HepG2 (cell line): ENCODE measurements around the gene POMT2. TPM values are rescaled to one million over a fixed set of nuclear protein-coding genes. Genes with fewer than 3 reads are reported as not detected.

Experiments used
- ATAC-seq: fragments of 200-7000 bp; cut with Tn5 transposase; 3 replicates; pipeline ENCODE4 v1.9.1; 2020; ENCODE audit warnings: mild to moderate bottlenecking, moderate library complexity
- BruUV-seq: library from RNA; stranded (reverse); fragments of 400-500 nt; replicated peaks from 2 replicates; lab custom pipeline; 2021; lab: Mats Ljungman, UMichigan
- CTCF ChIA-PET: fragments of 300-600 bp; formaldehyde crosslinking; extraction: SDS; loops from one replicate; lab custom pipeline; 2021; ENCODE audit warnings: low total read pairs, inconsistent platforms, low intra/inter-chr PET ratio; lab: Yijun Ruan, JAX
- POLR2A ChIA-PET: fragments of 350-600 bp; sonication (Branson Sonifier 250); formaldehyde crosslinking; loops from one replicate; lab custom pipeline; 2020; ENCODE audit warnings: antibody characterized with exemption, inconsistent platforms; lab: Yijun Ruan, JAX
- DNase-seq: peaks from one replicate; pipeline ENCODE4 v3.0.0-alpha.2; 2015; ENCODE audit warnings: low spot score
- FAIRE-seq: peaks from 3 replicates; lab custom pipeline; 2011; peaks lifted over from hg19 to GRCh38; lab: Jason Lieb, UNC
- H2AFZ ChIP-seq: one replicate; pipeline ENCODE4 v1.6.1; 2011; ENCODE audit warnings: low read length, inconsistent platforms
- H3K27ac ChIP-seq: fragments of 300-600 bp; 3 replicates; pipeline ENCODE4 v1.8.0; 2011; ENCODE audit warnings: mixed run types, mild to moderate bottlenecking, mixed read lengths, low read length, inconsistent platforms; ENCODE audit not compliant: insufficient read depth; ENCODE audit errors: extremely low read length
- H3K27me3 ChIP-seq, 2 experiments: fragments of 200-600 bp in 1 of 2; 2 replicates in 1 of 2; 3 replicates in 1 of 2; pipeline versions ENCODE4 v1.6.0 to v1.8.0; 2011; ENCODE audit warnings: low read length in 2 of 2, mild to moderate bottlenecking in 2 of 2, moderate library complexity in 2 of 2, inconsistent platforms in 1 of 2; ENCODE audit not compliant: insufficient read depth in 2 of 2, control insufficient read depth in 1 of 2
- H3K36me3 ChIP-seq, 2 experiments: fragments of 200-600 bp in 1 of 2; replicated peaks in 1 of 2; 2 replicates in 1 of 2; 3 replicates in 1 of 2; pipeline versions ENCODE4 v1.5.1 to v1.8.0; 2011; ENCODE audit warnings: low read length in 2 of 2, inconsistent platforms in 1 of 2; ENCODE audit not compliant: insufficient read depth in 2 of 2, control insufficient read depth in 1 of 2
- H3K4me1 ChIP-seq: 2 replicates; pipeline ENCODE4 v1.5.1; 2012; ENCODE audit warnings: low read length, inconsistent platforms; ENCODE audit not compliant: insufficient read depth
- H3K4me2 ChIP-seq: 2 replicates; pipeline ENCODE4 v1.6.0; 2011; ENCODE audit warnings: low read depth, low read length, inconsistent platforms
- H3K4me3 ChIP-seq, 3 experiments: fragments of 200-600 bp in 1 of 3; sonication (generic), shearing (Covaris generic) in 1 of 3; replicated peaks in 1 of 3; 2 replicates each; pipeline ENCODE4 v1.5.1; 2011 to 2016; ENCODE audit warnings: low read length in 3 of 3, inconsistent platforms in 2 of 3, low read depth in 2 of 3, mild to moderate bottlenecking in 2 of 3, control low read depth in 1 of 3, mixed read lengths in 1 of 3; ENCODE audit not compliant: insufficient read depth in 1 of 3
- H3K79me2 ChIP-seq: one replicate; pipeline ENCODE4 v1.6.1; 2011; ENCODE audit warnings: low read length, inconsistent platforms; ENCODE audit not compliant: insufficient read depth
- H3K9ac ChIP-seq: 2 replicates; pipeline ENCODE4 v1.6.0; 2011; ENCODE audit warnings: mild to moderate bottlenecking, low read depth, low read length, inconsistent platforms; ENCODE audit not compliant: insufficient read depth
- H3K9me3 ChIP-seq: 2 replicates; pipeline ENCODE4 v1.5.1; 2012; ENCODE audit warnings: mild to moderate bottlenecking, low read length
- H4K20me1 ChIP-seq: 2 replicates; pipeline ENCODE4 v1.6.0; 2011; ENCODE audit warnings: inconsistent platforms, mild to moderate bottlenecking, low read length, moderate library complexity; ENCODE audit not compliant: insufficient read depth
- CCDC6 ChIP-seq: sonication (generic); formaldehyde crosslinking; IDR thresholded peaks from 2 replicates; pipeline ENCODE4 v1.8.1; 2022; ENCODE audit warnings: mild to moderate bottlenecking, missing genetic modification reagents, moderate library complexity
- DMAP1 ChIP-seq: IDR thresholded peaks from 2 replicates; pipeline ENCODE4 v1.6.1; 2016
- DZIP1 ChIP-seq: sonication (generic); formaldehyde crosslinking; IDR thresholded peaks from 2 replicates; pipeline ENCODE4 v1.5.0; 2020; ENCODE audit warnings: mild to moderate bottlenecking, missing genetic modification reagents
- HOXD1 ChIP-seq: sonication (generic); formaldehyde crosslinking; IDR thresholded peaks from 2 replicates; pipeline ENCODE4 v1.5.0; 2020; ENCODE audit warnings: missing genetic modification reagents
- NCOA1 ChIP-seq: sonication (generic); formaldehyde crosslinking; IDR thresholded peaks from 2 replicates; pipeline ENCODE4 v1.9.0; 2021; ENCODE audit warnings: missing genetic modification reagents
- NFIC ChIP-seq: IDR thresholded peaks from 2 replicates; pipeline ENCODE4 v1.6.1; 2012; ENCODE audit warnings: mild to moderate bottlenecking, low read length, inconsistent platforms
- PHF5A ChIP-seq: IDR thresholded peaks from one replicate; pipeline ENCODE4 v1.6.1; 2018; ENCODE audit warnings: low read depth, missing genetic modification reagents; ENCODE audit not compliant: unreplicated experiment
- SIX4 ChIP-seq: sonication (generic); formaldehyde crosslinking; IDR thresholded peaks from 2 replicates; pipeline ENCODE4 v1.4.0; 2020; ENCODE audit warnings: missing genetic modification reagents
- UBTF ChIP-seq: sonication (generic); formaldehyde crosslinking; IDR thresholded peaks from 2 replicates; pipeline ENCODE4 v1.4.0; 2020; ENCODE audit warnings: mild to moderate bottlenecking, missing genetic modification reagents
- ZNF414 ChIP-seq: sonication (generic); formaldehyde crosslinking; IDR thresholded peaks from 2 replicates; pipeline ENCODE4 v1.5.0; 2020; ENCODE audit warnings: missing genetic modification reagents
- ZNF510 ChIP-seq: sonication (generic); formaldehyde crosslinking; IDR thresholded peaks from 2 replicates; pipeline ENCODE4 v1.4.0; 2020; ENCODE audit warnings: low read depth, mild to moderate bottlenecking, missing genetic modification reagents
- ZNF678 ChIP-seq: sonication (generic); formaldehyde crosslinking; IDR thresholded peaks from 2 replicates; pipeline ENCODE4 v1.4.0; 2020; ENCODE audit warnings: mild to moderate bottlenecking, missing genetic modification reagents
- WGBS: methylation state at CpG from one replicate; pipeline ENCODE4 v1.1.6; 2017; ENCODE audit warnings: low lambda C conversion rate; 5-methylcytosine and 5-hydroxymethylcytosine counted together
- in situ Hi-C: cut with HindIII; loops from 2 replicates; pipeline ENCODE4 v1.10.0; 2017; ENCODE audit warnings: low pct_unique_long_range_greater_than_20kb; ENCODE audit not compliant: extremely low pct_ligation_motif_present
- intact Hi-C: fragments of 100-400 bp; cut with micrococcal nuclease; formaldehyde crosslinking; loops from one replicate; pipeline ENCODE4 v1.10.0; 2022; ENCODE audit not compliant: unreplicated experiment
- polyA plus RNA-seq, 8 experiments: library from polyadenylated mRNA; depleted of rRNA in 3 of 8; stranded (reverse) in 7 of 8; unstranded in 1 of 8; fragments of >200 nt; fragmentation: Illumina TruSeq in 4 of 8; extraction: Trizol in 4 of 8; gene quantifications; 2 replicates each; pipeline versions ENCODE4 v1.2.1 to v1.2.3, GENCODE V29; 2011 to 2016; ENCODE audit warnings: low read depth in 4 of 8, missing spikeins in 1 of 8, mixed read lengths in 1 of 8; ENCODE audit not compliant: insufficient read depth in 1 of 8
- total RNA-seq, 5 experiments: library from RNA; depleted of rRNA; stranded (reverse); fragments of >200 nt; fragmentation: Illumina TruSeq; extraction: Trizol; gene quantifications; 2 replicates each; pipeline ENCODE4 v1.2.3, GENCODE V29; 2016; ENCODE audit warnings: low read depth in 1 of 5

Gene POMT2
- total and polyA plus RNA-seq, 2 of the 13 experiments (the other 11 are each of a cell fraction or from before 2014, with no cell fraction given): 15.3 to 15.9 TPM

- H3K4me1 ChIP-seq: no peaks in the 10 kb centered on the region; the same call in 1 of the 2 replicates
- H3K36me3 ChIP-seq: no peaks in the 10 kb centered on the region
- WGBS: 29% methylated on average over 6 of the region's 10 CpGs
- H3K9me3 ChIP-seq: no peaks in the 10 kb centered on the region
- in situ Hi-C loops (no loop called here), intact Hi-C loops (no loop called here)
- H4K20me1 ChIP-seq: no peaks in the 10 kb centered on the region
- H3K4me3 ChIP-seq: no peak overlapping the region
- CTCF ChIA-PET: no interaction called here
- POLR2A ChIA-PET: no interaction called here
- ATAC-seq (no peak), FAIRE-seq (no peak), DNase-seq (no peak)
- H3K79me2 ChIP-seq: no peaks in the 10 kb centered on the region
- peaks cover 8 to 19% of the 10 kb centered on the region in 2 experiments; a peak in 4 of 5 replicates for H3K27me3 ChIP-seq
- TF ChIP-seq PHF5A (CRISPR knock-in tag) (no peak), NCOA1 (CRISPR knock-in tag) (no peak)
- no peak overlapping the region for H3K27ac ChIP-seq
- no peak overlapping the region for H3K9ac ChIP-seq
- BruUV-seq: no TSS peak
- no peak overlapping the region for H2AFZ ChIP-seq
- H3K4me2 ChIP-seq: no peak overlapping the region
Measured at GRCh38 chr14:77257700-77258099, 63.0 kb downstream of the POMT2 start.

GRCh38 chr14:77256694-77257093 lies 64.0 kb downstream of the POMT2 start:
- WGBS: 14% methylated on average over 3 of the region's 8 CpGs
- Histone ChIP-seq H3K79me2 (no peaks in the 10 kb centered on the region), H3K4me2 (no peak overlapping the region), H3K4me3 (no peak overlapping the region), H3K9ac (no peak overlapping the region), H3K4me1 (no peaks in the 10 kb centered on the region; the same call in 1 of the 2 replicates), H2AFZ (no peak overlapping the region), H4K20me1 (no peaks in the 10 kb centered on the region), H3K9me3 (no peaks in the 10 kb centered on the region), H3K27ac (no peak overlapping the region), H3K36me3 (no peaks in the 10 kb centered on the region), H3K27me3 (peaks cover 7 to 16% of the 10 kb centered on the region in 2 experiments; a peak in 4 of 5 replicates)
- no TSS peak for BruUV-seq
- ChIA-PET CTCF (no interaction called here), POLR2A (no interaction called here)
- no peak for FAIRE-seq
- DNase-seq: no peak
- intact Hi-C loops: no loop called here
- ATAC-seq: no peak
- in situ Hi-C loops: no loop called here
- TF ChIP-seq CCDC6 (CRISPR knock-in tag) (no peak), UBTF (CRISPR knock-in tag) (no peak), DZIP1 (no peak), ZNF414 (CRISPR knock-in tag) (no peak), ZNF510 (no peak), NFIC (no peak), HOXD1 (CRISPR knock-in tag) (no peak), ZNF678 (no peak), SIX4 (CRISPR knock-in tag) (no peak), DMAP1 (CRISPR knock-in tag) (no peak)
